Panc1 (cell line): Measurements from ENCODE around the gene SCYL1. TPM values are rescaled to one million over a fixed set of nuclear protein-coding genes. Genes with fewer than 3 reads are reported as not detected.

Experiments used
- ATAC-seq: fragments of 200-7000 bp; cut with Tn5 transposase; 2 replicates; pipeline ENCODE4 v1.9.1; 2020; ENCODE audit warnings: mild to moderate bottlenecking, moderate library complexity
- BruUV-seq: library from RNA; stranded (reverse); fragments of 400-500 nt; replicated peaks from 2 replicates; lab custom pipeline; 2021; lab: Mats Ljungman, UMichigan
- CTCF ChIA-PET: fragments of 300-600 bp; sonication (Branson Sonifier 250); formaldehyde crosslinking; loops from one replicate; lab custom pipeline; 2022; ENCODE audit warnings: antibody characterized with exemption; lab: Charles Lee
- POLR2A ChIA-PET: fragments of 300-600 bp; sonication (Branson Sonifier 250); formaldehyde crosslinking; loops from one replicate; lab custom pipeline; 2022; ENCODE audit warnings: antibody characterized with exemption; lab: Charles Lee
- DNase-seq: peaks from one replicate; pipeline ENCODE4 v3.0.0-alpha.2; 2010; ENCODE audit warnings: low read depth, low spot score
- H3K27ac ChIP-seq: 2 replicates; pipeline ENCODE4 v1.5.1; 2011; ENCODE audit warnings: mild to moderate bottlenecking, low read length, inconsistent platforms
- H3K27me3 ChIP-seq: fragments of 200-500 bp; sonication (Bioruptor generic); 2 replicates; pipeline ENCODE4 v1.6.0; 2014; ENCODE audit warnings: low read length, inconsistent platforms; ENCODE audit not compliant: control insufficient read depth, insufficient read depth
- H3K36me3 ChIP-seq: fragments of 200-500 bp; sonication (Bioruptor generic); 2 replicates; pipeline ENCODE4 v1.5.1; 2014; ENCODE audit warnings: inconsistent platforms, mild to moderate bottlenecking, low read length, moderate library complexity; ENCODE audit not compliant: control insufficient read depth, insufficient read depth
- H3K4me1 ChIP-seq: 2 replicates; pipeline ENCODE4 v1.5.1; 2011; ENCODE audit warnings: inconsistent platforms, mild to moderate bottlenecking, low read length, moderate library complexity; ENCODE audit not compliant: control insufficient read depth, insufficient read depth
- H3K4me3 ChIP-seq, 2 experiments: 2 replicates each; pipeline ENCODE4 v1.5.1; 2011 to 2012; ENCODE audit warnings: low read depth in 2 of 2, low read length in 2 of 2, mild to moderate bottlenecking in 2 of 2, inconsistent platforms in 1 of 2, moderate library complexity in 1 of 2
- H3K9me3 ChIP-seq: fragments of 200-500 bp; sonication (Bioruptor generic); 2 replicates; pipeline ENCODE4 v1.5.1; 2014; ENCODE audit warnings: low read depth, mild to moderate bottlenecking, inconsistent platforms, low read length, moderate library complexity; ENCODE audit not compliant: control insufficient read depth, insufficient read depth
- POLR2AphosphoS5 ChIP-seq: IDR thresholded peaks from 2 replicates; pipeline ENCODE4 v1.6.1; 2012; ENCODE audit warnings: mild to moderate bottlenecking, low read depth, low read length, moderate library complexity
- SIN3A ChIP-seq: IDR thresholded peaks from 2 replicates; pipeline ENCODE4 v1.6.1; 2012; ENCODE audit warnings: low read depth, mild to moderate bottlenecking, low read length, moderate library complexity, borderline replicate concordance; ENCODE audit not compliant: insufficient read depth
- TCF7L2 ChIP-seq: IDR thresholded peaks from 2 replicates; pipeline ENCODE4 v1.6.1; 2011; ENCODE audit warnings: mild to moderate bottlenecking, low read depth, low read length, inconsistent platforms
- in situ Hi-C: cut with HindIII; loops from 2 replicates; pipeline ENCODE4 v1.10.0; 2016; ENCODE audit warnings: low sequenced_read_pairs, low pct_unique_long_range_greater_than_20kb
- intact Hi-C: fragments of 100-400 bp; cut with micrococcal nuclease; formaldehyde crosslinking; loops from one replicate; pipeline ENCODE4 v1.10.0; 2022; ENCODE audit not compliant: unreplicated experiment
- total RNA-seq: library from RNA; stranded (reverse); gene quantifications from one replicate; pipeline ENCODE4 v1.2.1, GENCODE V29; 2021; ENCODE audit not compliant: unreplicated experiment
- TF ChIP-seq, protein P1 (sequence below), 2 experiments: IDR thresholded peaks; 2 replicates each; pipeline ENCODE4 v1.6.1; 2011 to 2012; ENCODE audit warnings: low read depth in 2 of 2, control low read depth in 1 of 2, low read length in 1 of 2, mild to moderate bottlenecking in 1 of 2, moderate library complexity in 1 of 2; ENCODE audit not compliant: insufficient read depth in 1 of 2
- TF ChIP-seq, protein P2 (sequence below): fragments of 450-650 bp; IDR thresholded peaks from 2 replicates; pipeline ENCODE4 v1.5.1; 2017; ENCODE audit warnings: mild to moderate bottlenecking

The SCYL1 gene
- total RNA-seq, 1 experiment from 2014 or later, result 117 TPM

DNA sequence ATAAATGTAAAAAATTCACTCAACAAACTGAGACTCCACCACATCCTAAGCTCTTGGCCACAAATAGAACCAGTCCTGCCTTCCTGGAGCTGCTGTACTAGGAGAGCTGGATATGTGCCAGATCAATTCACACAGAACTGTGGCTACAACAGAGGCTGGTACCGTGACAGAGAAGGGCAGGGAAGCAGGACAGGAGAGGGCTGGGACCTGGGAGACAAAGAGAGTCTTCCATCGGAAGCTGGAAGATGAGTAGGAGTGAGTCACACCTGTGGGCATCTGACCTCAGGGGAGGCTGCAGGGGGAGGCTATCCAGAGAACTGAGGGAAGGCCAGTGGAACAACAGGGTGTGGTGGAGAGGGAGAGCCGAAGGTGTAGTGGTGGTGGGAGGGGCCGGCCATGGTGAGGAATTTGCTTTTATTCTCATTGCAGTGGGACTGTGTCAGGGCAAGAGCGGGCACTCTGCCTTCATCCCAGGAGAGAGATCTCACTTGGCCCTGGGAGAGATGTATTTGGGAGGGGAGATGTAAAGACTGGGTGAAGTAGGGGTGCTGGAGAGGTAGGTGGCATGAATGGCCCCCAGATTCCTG lies 35.2 kb downstream of the SCYL1 start:
- POLR2A ChIA-PET, result interaction anchor here (1.2 to 1.3 kb wide), 2 partner anchors 10 to 53 kb away, joined by 3 to 6 read pairs; partner anchors contain the start of gene ZNRD2
- DNase-seq (no peak), ATAC-seq (peak; percentile 31)
- H3K4me1 ChIP-seq, result peaks cover 53% of the 10 kb centered on the region
- BruUV-seq, result no TSS peak
- H3K27me3 ChIP-seq, result no peaks in the 10 kb centered on the region
- H3K9me3 ChIP-seq, result no peaks in the 10 kb centered on the region
- H3K4me3 ChIP-seq, result peak overlapping the region in 1 of 2 experiments; percentile 5; a peak in 1 of 4 replicates
- in situ Hi-C loops, result no loop called here
- CTCF ChIA-PET, result interaction anchor here (0.6 to 3.1 kb wide), 3 partner anchors 11 to 98 kb away, joined by 3 to 15 read pairs (median 4); partner anchors contain the start of genes FAM89B and ZNRD2
- intact Hi-C loops, result loop anchor here (10.0 kb wide), 1 partner anchor 295 kb away; the partner anchor contains the start of gene CFL1
- H3K36me3 ChIP-seq, result no peaks in the 10 kb centered on the region
- H3K27ac ChIP-seq, result peak overlapping the region; percentile 90
- TF ChIP-seq, protein P1, sequence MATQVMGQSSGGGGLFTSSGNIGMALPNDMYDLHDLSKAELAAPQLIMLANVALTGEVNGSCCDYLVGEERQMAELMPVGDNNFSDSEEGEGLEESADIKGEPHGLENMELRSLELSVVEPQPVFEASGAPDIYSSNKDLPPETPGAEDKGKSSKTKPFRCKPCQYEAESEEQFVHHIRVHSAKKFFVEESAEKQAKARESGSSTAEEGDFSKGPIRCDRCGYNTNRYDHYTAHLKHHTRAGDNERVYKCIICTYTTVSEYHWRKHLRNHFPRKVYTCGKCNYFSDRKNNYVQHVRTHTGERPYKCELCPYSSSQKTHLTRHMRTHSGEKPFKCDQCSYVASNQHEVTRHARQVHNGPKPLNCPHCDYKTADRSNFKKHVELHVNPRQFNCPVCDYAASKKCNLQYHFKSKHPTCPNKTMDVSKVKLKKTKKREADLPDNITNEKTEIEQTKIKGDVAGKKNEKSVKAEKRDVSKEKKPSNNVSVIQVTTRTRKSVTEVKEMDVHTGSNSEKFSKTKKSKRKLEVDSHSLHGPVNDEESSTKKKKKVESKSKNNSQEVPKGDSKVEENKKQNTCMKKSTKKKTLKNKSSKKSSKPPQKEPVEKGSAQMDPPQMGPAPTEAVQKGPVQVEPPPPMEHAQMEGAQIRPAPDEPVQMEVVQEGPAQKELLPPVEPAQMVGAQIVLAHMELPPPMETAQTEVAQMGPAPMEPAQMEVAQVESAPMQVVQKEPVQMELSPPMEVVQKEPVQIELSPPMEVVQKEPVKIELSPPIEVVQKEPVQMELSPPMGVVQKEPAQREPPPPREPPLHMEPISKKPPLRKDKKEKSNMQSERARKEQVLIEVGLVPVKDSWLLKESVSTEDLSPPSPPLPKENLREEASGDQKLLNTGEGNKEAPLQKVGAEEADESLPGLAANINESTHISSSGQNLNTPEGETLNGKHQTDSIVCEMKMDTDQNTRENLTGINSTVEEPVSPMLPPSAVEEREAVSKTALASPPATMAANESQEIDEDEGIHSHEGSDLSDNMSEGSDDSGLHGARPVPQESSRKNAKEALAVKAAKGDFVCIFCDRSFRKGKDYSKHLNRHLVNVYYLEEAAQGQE (IDR thresholded peaks at IDR 0.05; ENCODE audit: insufficient read depth in 1 of 2, low read depth in 2 of 2, low read length in 1 of 2), result no peak
- TF ChIP-seq TCF7L2 (no peak), POLR2AphosphoS5 (no peak), SIN3A (no peak)

DNA sequence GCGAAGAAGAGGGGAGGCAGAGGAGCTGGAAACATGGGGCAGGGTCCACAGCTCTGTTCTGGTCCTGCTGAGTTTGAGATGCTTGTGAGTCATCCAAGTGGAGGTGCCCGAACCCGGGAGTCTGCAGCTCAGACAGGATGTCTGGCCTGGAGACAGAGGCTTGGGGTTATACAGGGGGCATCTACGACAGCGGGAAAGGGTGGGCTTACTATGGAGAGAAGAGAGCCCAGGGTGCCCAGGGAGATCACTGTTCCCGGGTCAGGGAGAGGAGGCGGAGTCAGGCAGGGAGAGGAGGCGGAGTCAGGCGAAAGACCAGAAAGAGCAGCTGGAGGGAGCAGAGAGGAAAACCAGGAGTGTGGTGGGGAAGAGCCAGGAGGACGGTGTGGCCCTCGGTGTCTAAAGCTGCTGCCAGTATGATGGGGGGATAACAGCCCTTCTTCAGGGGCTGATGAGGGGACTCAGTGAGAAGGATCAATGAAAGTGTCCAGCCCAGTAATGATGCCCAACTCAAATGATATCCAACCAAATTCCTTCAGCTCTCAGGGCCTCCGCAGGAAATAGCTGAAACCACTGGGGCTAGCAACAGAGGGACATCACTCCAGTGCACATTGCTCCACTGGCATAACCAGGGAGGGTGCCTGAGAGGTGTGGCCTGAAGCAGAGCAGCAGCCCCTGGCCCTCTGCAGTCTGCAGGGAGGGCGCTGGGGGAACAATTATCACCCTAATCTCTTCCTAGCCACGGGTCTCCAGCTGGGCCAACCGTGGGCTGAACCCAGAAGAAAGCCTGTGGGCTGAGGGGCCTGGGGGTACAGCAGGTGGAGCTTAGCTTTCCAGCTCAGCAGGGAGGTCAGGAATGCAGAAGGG lies 35.9 kb downstream of the SCYL1 start:
- ChIA-PET CTCF (interaction anchor here (0.7 to 3.1 kb wide), 3 partner anchors 10 to 100 kb away, joined by 3 to 15 read pairs (median 10); partner anchors contain the start of genes FAM89B and ZNRD2), POLR2A (interaction anchor here (1.2 to 1.3 kb wide), 2 partner anchors 9 to 53 kb away, joined by 3 to 6 read pairs; partner anchors contain the start of gene ZNRD2)
- intact Hi-C loops, result no loop called here
- no peaks in the 10 kb centered on the region for H3K27me3 ChIP-seq
- ATAC-seq (peak; percentile 37), DNase-seq (no peak)
- no peaks in the 10 kb centered on the region for H3K36me3 ChIP-seq
- no TSS peak for BruUV-seq
- in situ Hi-C loops, result no loop called here
- H3K9me3 ChIP-seq, result no peaks in the 10 kb centered on the region
- TF ChIP-seq, protein P2, sequence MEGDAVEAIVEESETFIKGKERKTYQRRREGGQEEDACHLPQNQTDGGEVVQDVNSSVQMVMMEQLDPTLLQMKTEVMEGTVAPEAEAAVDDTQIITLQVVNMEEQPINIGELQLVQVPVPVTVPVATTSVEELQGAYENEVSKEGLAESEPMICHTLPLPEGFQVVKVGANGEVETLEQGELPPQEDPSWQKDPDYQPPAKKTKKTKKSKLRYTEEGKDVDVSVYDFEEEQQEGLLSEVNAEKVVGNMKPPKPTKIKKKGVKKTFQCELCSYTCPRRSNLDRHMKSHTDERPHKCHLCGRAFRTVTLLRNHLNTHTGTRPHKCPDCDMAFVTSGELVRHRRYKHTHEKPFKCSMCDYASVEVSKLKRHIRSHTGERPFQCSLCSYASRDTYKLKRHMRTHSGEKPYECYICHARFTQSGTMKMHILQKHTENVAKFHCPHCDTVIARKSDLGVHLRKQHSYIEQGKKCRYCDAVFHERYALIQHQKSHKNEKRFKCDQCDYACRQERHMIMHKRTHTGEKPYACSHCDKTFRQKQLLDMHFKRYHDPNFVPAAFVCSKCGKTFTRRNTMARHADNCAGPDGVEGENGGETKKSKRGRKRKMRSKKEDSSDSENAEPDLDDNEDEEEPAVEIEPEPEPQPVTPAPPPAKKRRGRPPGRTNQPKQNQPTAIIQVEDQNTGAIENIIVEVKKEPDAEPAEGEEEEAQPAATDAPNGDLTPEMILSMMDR, result no peak
- TF ChIP-seq, protein P1 (IDR thresholded peaks at IDR 0.05; ENCODE audit: insufficient read depth in 1 of 2, low read depth in 2 of 2, low read length in 1 of 2), result no peak
- TF ChIP-seq POLR2AphosphoS5, result no peak
- no peak for TF ChIP-seq TCF7L2
- TF ChIP-seq SIN3A, result no peak
- peaks cover 46% of the 10 kb centered on the region for H3K4me1 ChIP-seq
- peak overlapping the region; percentile 90 for H3K27ac ChIP-seq
- peak overlapping the region in 1 of 2 experiments; percentile 5; a peak in 1 of 4 replicates for H3K4me3 ChIP-seq
